ENCODE measurements around the gene STEEP1. TPM values are rescaled to one million over a fixed set of nuclear protein-coding genes. Genes with fewer than 3 reads are reported as not detected.

The STEEP1 gene
- total RNA-seq (10 to 100 TPM; 15.9 to 32.0 (median 22.6) TPM), polyA plus RNA-seq (10 to 100 TPM in 1 of 3 donors, 1 to 10 TPM in 2; 7.0 to 30.9 (median 8.5) TPM)
- long read RNA-seq, donor 1, partial matches to known transcripts = 0 of 2 reads
- long read RNA-seq, donor 1, other reads (novel, unspliced or antisense) = 0 of 2 reads
- long read RNA-seq, donor 2, partial matches to known transcripts = 0 of 2 reads
- long read RNA-seq, donor 2, other reads (novel, unspliced or antisense) = 0 of 2 reads
- long read RNA-seq, donor 3, partial matches to known transcripts = 0 of 2 reads
- long read RNA-seq, donor 3, other reads (novel, unspliced or antisense) = 0 of 2 reads
- long read RNA-seq, donor 4, partial matches to known transcripts = 0 of 1 reads
- long read RNA-seq, donor 4, other reads (novel, unspliced or antisense) = 0 of 1 reads
- long read RNA-seq, donor 5, partial matches to known transcripts = 0 of 17 reads
- long read RNA-seq, donor 5, other reads (novel, unspliced or antisense) = 16 of 17 reads
- long read RNA-seq, donor 6, partial matches to known transcripts = 0 of 1 reads
- long read RNA-seq, donor 6, other reads (novel, unspliced or antisense) = 0 of 1 reads
- long read RNA-seq, donor 7 = 0 reads
- long read RNA-seq, donor 8, partial matches to known transcripts = 7 of 8 reads
- long read RNA-seq, donor 8, other reads (novel, unspliced or antisense) = 0 of 8 reads
- long read RNA-seq, donor 9, partial matches to known transcripts = 0 of 5 reads
- long read RNA-seq, donor 9, other reads (novel, unspliced or antisense) = 0 of 5 reads
- long read RNA-seq, donor 10, partial matches to known transcripts = 0 of 1 reads
- long read RNA-seq, donor 10, other reads (novel, unspliced or antisense) = 0 of 1 reads

DNA sequence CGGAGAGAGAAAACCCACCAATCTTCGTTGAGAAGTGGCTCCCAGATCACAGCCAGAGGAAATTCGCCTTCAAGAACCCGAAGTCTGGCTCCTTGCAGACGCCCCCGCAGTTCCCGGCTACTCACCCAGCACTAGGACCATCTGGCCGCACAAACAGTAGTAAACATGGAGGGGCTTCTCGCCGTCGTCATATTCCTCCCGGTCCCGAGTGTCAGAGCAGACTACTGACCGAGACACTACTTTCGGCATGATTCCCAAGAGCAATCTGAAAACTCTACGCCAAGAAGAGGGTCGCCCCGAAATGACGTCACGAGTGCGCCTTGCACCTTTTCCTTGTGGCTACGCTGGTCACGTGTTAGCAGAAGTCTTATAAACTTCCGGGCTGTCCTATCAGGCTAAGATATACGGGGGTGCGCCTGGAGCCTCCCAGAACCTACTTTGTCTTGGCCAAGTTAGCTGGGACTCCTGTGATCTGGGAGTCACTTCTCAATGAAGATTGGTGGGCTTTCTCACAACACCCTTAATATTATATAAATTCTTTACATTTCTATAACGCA lies at the start of gene STEEP1:
STEEP1 (minus strand) TSS at position 303 of the 557 bp plus-strand sequence; CDS start at position 249, 54 bp downstream.
- peak; percentile 81 to 98 (median 94) for DNase-seq
- Histone ChIP-seq H3K4me3 (peak within 1 kb of the TSS in 2 of 4 donors; percentile 26 to 68), H3K36me3 (replicated peaks in 1 of 2) (no peaks in the 10 kb centered on the region), H3K9me3 (replicated peaks in 1 of 3) (no peaks in the 10 kb centered on the region), H3K27me3 (no peaks in the 10 kb centered on the region), H3K4me1 (replicated peaks in 1 of 2) (peaks cover 0 to 4% of the 10 kb centered on the region in 2 donors), H3K27ac (peak within 1 kb of the TSS in 3 of 5 donors; percentile 45 to 82 (median 56))
- TF ChIP-seq POLR2A (IDR thresholded peaks at IDR 0.05) = peak in 1 of 2 donors; percentile 50
- TF ChIP-seq, protein P1, sequence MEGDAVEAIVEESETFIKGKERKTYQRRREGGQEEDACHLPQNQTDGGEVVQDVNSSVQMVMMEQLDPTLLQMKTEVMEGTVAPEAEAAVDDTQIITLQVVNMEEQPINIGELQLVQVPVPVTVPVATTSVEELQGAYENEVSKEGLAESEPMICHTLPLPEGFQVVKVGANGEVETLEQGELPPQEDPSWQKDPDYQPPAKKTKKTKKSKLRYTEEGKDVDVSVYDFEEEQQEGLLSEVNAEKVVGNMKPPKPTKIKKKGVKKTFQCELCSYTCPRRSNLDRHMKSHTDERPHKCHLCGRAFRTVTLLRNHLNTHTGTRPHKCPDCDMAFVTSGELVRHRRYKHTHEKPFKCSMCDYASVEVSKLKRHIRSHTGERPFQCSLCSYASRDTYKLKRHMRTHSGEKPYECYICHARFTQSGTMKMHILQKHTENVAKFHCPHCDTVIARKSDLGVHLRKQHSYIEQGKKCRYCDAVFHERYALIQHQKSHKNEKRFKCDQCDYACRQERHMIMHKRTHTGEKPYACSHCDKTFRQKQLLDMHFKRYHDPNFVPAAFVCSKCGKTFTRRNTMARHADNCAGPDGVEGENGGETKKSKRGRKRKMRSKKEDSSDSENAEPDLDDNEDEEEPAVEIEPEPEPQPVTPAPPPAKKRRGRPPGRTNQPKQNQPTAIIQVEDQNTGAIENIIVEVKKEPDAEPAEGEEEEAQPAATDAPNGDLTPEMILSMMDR (IDR thresholded peaks at IDR 0.05) = no peak
- intact Hi-C loops (cut with DNase I) = no loop called here
- 1 to 29% (median 16%) methylated on average over 3 to 27 of the region's 27 CpGs for WGBS, 4 donors

DNA sequence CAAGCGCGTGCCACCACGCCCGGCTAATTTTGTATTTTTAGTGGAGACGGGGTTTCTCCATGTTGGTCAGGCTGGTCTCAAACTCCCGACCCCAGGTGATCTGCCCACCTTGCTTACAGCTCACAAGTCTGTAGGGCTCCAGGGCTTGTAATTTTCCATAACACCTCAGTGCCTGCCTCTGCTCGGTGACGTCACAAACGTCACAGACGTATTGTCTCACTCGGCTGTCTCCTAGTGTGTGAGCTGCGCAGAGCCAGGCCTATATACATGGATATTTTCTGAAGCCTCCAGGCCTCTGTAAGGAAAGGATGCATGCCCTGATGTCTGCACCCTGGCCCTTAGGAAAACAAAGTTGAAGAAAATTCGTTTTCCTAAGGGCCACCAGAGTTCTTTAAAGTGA lies 49.6 kb upstream of the STEEP1 start:
- no peak for TF ChIP-seq POLR2A (IDR thresholded peaks at IDR 0.05)
- TF ChIP-seq, protein P1 (IDR thresholded peaks at IDR 0.05) = no peak
- Histone ChIP-seq H3K36me3 (replicated peaks in 1 of 2) (no peaks in the 10 kb centered on the region), H3K9me3 (replicated peaks in 1 of 3) (no peaks in the 10 kb centered on the region), H3K4me3 (no peak overlapping the region), H3K27me3 (no peaks in the 10 kb centered on the region), H3K4me1 (replicated peaks in 1 of 2) (no peaks in the 10 kb centered on the region), H3K27ac (no peak overlapping the region)
- no peak for DNase-seq
- 78 to 81% (median 81%) methylated on average over 13 of the region's 13 CpGs; no CpG with 5 or more reads in 1 of the 4 donors for WGBS, 4 donors
- intact Hi-C loops (cut with DNase I) = loop anchor here (10.0 kb wide), 2 partner anchors 80 to 110 kb away; partner anchors contain the start of gene SEPTIN6 (in 1 of the 2)

DNA sequence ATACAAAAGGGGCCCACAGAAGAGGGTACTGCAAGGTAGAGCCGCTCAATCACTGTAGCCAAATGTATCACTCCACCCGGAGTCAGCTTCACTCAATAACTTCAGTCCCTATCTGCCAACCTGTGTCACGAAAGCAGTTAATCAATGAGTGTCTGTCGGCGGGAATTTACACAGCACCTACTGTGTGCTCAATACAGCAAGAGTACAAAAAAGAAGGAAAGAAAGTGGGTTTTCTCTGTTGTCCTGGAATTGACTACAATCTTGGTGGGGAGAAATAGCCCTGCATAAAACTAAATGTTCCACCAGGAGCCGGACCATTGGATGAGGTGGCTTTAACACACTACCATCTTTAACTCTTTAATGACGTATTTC lies 41.8 kb upstream of the STEEP1 start:
- intact Hi-C loops (cut with DNase I) = no loop called here
- peak overlapping the region; percentile 55 to 95 (median 91) for H3K27ac ChIP-seq
- H3K36me3 ChIP-seq (replicated peaks in 1 of 2) = no peaks in the 10 kb centered on the region
- no peaks in the 10 kb centered on the region for H3K27me3 ChIP-seq
- TF ChIP-seq, protein P1 (IDR thresholded peaks at IDR 0.05) = no peak
- no peak for TF ChIP-seq POLR2A (IDR thresholded peaks at IDR 0.05)
- WGBS, 4 donors = 21 to 49% (median 44%) methylated on average over 7 of the region's 7 CpGs
- DNase-seq = no peak
- H3K4me3 ChIP-seq = peak overlapping the region in 1 of 4 donors; percentile 60
- no peaks in the 10 kb centered on the region for H3K9me3 ChIP-seq (replicated peaks in 1 of 3)
- no peaks in the 10 kb centered on the region for H3K4me1 ChIP-seq (replicated peaks in 1 of 2)
